CD4-positive, alpha-beta T cell treated with Interleukin-15 for 1 hour (primary cell): ENCODE results near the gene CYLC1.

Source experiments
- DNase-seq: peaks from one replicate; pipeline ENCODE4 v3.0.0-alpha.2; 2020

Gene CYLC1, protein sequence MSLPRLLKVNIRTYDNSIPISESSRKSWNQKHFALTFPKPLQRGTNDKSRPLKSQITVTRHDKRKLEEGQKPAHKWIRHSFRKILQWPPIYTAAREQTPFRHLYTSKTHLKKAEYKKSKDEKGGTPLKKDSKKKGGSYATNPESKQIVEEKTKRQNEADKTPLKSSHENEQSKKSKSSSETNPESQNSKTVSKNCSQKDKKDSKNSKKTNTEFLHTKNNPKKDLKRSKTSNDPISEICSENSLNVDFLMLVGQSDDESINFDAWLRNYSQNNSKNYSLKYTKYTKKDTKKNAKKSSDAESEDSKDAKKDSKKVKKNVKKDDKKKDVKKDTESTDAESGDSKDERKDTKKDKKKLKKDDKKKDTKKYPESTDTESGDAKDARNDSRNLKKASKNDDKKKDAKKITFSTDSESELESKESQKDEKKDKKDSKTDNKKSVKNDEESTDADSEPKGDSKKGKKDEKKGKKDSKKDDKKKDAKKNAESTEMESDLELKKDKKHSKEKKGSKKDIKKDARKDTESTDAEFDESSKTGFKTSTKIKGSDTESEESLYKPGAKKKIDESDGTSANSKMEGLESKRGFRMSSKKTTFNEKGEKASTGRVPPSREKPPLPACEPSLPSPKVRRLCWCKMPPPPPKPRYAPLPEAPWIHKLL

DNA sequence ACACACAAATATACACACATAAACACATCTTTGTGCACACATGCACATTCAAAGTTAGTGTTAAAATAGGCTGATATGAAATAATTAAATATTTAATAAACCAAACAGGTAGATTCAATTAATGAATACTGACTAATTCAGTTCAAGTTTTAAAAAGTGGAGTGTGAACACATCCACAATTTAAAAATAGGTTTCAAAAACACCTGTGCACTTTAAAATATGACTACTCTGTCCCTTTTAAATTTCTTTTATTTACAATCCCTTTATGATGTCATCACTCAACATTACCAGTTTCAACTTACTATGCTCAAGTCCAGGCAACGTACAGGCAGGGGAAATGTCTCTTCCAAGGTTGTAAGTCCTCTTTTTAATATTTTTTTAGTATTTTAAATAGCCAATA, at the start of gene CYLC1:
CYLC1 (plus strand) TSS at position 301 of the 400 bp plus-strand sequence; CDS start at position 338, 37 bp downstream.
- no peak for DNase-seq

DNA sequence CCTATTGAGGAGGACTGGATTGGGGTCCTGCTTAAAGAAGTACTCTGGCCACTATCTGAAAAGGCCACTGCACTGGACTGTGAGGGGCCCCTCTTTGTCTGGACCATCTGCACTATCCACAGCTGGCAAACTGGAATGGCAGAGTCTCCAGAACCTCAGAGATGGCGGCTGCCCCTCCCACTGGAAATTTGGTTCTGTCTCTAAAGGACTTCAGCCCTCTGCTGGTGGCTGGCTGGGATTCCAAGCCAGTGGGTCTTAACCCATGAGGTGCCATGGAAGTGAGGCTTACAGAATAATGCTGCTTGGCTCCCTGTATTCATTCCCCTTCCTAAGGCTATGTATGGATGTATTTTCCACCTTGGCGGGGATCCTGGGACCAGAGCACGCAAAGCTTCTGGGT, 41.6 kb upstream of the CYLC1 start:
- no peak for DNase-seq

DNA sequence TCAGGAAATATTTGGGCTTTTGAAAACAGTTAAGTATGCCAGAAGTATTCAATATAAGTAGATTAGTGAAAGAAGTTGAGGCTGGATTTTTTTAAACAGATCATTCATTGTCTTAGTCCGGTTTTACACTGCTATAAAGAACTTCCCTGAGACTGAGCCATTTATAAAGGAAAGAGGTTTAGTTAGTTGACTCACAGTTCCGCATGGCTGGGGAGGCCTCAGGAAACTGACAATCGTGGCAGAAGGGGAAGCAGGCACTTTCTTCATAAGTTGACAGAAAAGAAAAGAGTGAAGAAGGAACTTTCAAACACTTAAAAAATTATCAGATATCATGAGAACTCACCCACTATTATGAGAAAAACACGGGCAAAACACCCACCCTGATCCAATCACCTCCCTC, 31.1 kb upstream of the CYLC1 start:
- no peak for DNase-seq

DNA sequence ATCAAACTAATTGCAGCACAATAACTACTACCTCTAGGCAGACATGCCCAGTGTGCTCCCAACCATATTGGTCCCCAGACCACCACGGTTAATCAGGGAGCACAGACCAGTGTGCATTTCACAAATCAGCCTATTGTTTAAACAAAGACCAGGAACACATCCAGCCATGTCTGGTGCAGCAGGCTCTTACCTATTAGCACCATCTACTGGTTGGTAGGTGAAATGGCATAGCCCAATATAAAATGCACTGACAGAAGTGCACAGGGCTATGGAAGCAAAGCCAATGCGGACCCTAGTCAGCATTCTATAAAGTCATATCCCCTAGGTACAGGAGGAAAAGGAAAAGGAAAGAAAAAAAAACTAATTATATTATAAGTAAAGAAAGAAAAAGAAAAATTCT, 15.5 kb upstream of the CYLC1 start:
- no peak for DNase-seq

DNA sequence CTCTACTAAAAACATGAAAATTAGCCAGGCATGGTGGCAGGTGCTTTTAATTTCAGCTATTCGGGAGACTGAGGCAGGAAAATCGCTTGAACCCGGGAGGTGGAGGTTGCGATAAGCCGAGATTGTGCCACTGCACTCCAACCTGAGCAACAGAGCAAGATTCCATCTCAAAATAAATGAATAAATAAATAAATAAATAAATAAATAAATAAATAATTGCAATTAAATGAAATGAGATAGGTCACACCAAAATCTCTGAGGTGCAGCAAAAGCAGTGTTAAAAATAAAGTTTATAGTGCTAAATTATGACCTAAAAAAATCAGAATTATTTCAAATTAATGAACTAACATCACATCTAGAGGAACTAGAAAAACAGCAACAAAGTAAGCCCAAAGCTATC, 13.6 kb upstream of the CYLC1 start:
- DNase-seq, result no peak

DNA sequence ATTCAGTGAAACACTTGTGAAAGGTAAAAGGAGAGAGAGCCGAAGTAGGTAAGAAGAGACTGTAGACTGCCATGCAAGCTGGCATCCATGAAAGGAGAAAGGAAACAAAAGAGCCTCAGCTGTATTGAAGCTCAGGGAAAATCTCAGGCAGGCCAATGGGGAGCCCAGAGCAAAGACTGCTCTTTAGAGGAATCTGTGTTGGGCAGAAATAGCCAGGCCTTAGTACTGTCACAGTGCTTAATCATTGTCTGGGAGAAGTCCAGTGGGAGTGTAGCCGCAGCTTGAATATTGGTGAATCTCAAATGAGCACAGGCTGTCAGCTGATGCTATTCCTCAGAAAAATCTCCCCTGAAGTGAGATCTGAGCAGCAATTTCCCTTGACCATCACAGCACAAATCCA, 27.6 kb downstream of the CYLC1 start:
- DNase-seq, result no peak

DNA sequence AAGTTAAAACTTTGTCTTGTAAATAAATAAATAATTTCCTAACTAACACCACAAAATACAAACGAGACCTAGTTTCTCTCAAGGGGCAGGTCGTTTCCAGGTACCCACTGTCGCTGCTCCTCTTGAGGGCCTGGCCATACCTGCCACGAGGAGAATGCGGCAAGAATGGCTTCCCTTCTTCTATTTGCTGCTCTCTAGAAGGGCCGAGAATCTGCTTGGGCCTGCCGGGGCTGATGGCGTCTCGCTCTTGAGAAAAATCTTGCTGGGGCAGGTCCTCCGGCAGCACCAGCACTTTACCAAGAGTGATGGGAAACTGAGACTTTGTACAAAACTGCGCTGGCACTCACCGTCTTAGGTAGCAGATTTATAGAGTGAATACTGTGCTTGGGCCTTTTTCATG, 31.5 kb downstream of the CYLC1 start:
- DNase-seq, result no peak

DNA sequence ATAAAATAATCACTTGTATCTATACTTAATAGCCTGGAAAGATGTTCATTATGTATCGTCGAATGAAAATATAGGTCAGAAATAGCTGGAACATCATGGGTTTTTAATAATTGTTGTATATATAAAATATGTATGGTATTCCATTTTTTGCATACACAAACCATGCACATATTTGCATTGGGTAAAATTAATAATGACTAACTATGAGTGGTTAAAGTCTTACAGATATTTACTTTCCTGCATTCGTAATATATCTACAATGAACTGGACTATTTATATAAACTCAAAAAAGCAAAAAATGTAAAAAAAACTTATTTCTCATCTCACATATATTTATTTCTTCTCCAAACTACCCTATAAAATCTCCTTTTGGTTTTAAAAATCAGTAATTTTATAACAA, 46.0 kb downstream of the CYLC1 start:
- DNase-seq, result no peak

DNA sequence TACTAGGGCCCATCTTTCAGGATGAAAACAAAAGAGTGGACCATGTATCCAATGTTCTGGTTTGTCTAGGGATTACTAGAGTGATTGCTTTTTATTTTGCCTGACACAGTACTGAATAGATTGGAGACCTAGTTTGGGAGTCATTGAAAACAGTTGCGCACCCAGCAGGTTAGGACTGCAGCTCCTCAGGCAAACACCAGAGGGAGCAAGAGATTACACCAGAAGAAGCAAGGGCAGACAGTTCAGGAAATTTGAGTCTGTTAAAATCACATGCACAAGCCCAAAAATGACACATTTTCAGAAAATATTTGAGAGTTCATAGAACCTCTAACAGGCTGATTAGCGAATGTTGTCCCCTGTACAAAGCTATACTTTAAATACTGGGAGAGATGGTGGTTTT, 55.6 kb downstream of the CYLC1 start:
- DNase-seq, result no peak

DNA sequence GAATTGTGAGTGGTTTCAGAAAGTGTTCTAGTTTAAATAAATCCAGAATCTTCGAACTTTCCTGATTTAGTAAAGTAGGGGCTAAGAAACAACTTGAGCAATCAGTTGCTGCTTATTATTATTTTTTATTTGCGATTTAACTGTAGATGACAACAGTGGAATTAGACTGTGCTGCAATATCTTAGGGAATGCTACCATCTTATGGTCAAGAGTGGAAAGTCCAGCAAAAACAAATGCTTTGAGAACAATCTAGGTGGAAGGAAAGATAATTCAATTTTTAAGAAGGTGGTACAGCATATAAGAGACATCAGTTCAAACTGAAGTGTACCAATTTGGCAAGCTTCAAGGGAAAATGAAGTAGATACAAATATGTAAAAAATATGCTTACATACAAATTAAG, 73.3 kb downstream of the CYLC1 start:
- DNase-seq, result no peak
